HFFc6 (cell line): ENCODE results near the gene ARSI. TPM values are rescaled to one million over a fixed set of nuclear protein-coding genes. Genes with fewer than 3 reads are reported as not detected.

ENCODE experiments used
- DNase-seq: peaks from one replicate; pipeline ENCODE4 v3.0.0-alpha.2; 2018
- H3K27ac Mint-ChIP-seq: 2 replicates; pipeline ENCODE4 v1.8.0; 2020; ENCODE audit warnings: mild to moderate bottlenecking, mixed read lengths
- H3K27me3 Mint-ChIP-seq: 2 replicates; pipeline ENCODE4 v1.8.0; 2021; ENCODE audit warnings: mild to moderate bottlenecking, moderate library complexity, mixed read lengths; ENCODE audit not compliant: insufficient read depth
- H3K36me3 Mint-ChIP-seq: 2 replicates; pipeline ENCODE4 v1.8.0; 2021; ENCODE audit warnings: low read depth, mixed read lengths
- H3K4me1 Mint-ChIP-seq: 2 replicates; pipeline ENCODE4 v1.8.0; 2020; ENCODE audit warnings: low read depth, mixed read lengths
- H3K4me3 Mint-ChIP-seq: 2 replicates; pipeline ENCODE4 v1.8.0; 2020; ENCODE audit warnings: mild to moderate bottlenecking, moderate library complexity, mixed read lengths
- H3K9me3 Mint-ChIP-seq: 2 replicates; pipeline ENCODE4 v1.8.0; 2020; ENCODE audit warnings: mild to moderate bottlenecking, mixed read lengths
- CTCF ChIP-seq: fragments of 200-600 bp; sonication (generic); IDR thresholded peaks from 2 replicates; pipeline ENCODE4 v1.5.0; 2021; ENCODE audit warnings: antibody characterized with exemption, mild to moderate bottlenecking
- total RNA-seq, 6 experiments: library from RNA; stranded (reverse); fragmentation: NEBNext Ultra II Directional; extraction: Animal tissue kit (Norgen Biotek cat#: 25700); gene quantifications; 2 replicates in 1 of 6; 3 replicates in 5 of 6; pipeline ENCODE4 v1.2.3, GENCODE V29; 2021

The ARSI gene
- total RNA-seq, 6 experiments from 2014 or later, result 4.6 to 6.7 (median 4.9) TPM

GRCh38 chr5:150289551-150290390 lies 12.9 kb downstream of the ARSI start, which contains the start of gene CAMK2A:
Gene CAMK2A, minus strand, starts transcription at chr5:150289773. Its CDS starts 148 bp downstream, at chr5:150289625.
- peaks cover 2% of the 10 kb centered on the region for H3K27me3 Mint-ChIP-seq
- H3K9me3 Mint-ChIP-seq, result no peaks in the 10 kb centered on the region
- no peak for DNase-seq
- no peak for TF ChIP-seq CTCF
- H3K4me1 Mint-ChIP-seq, result peaks cover 20% of the 10 kb centered on the region
- no peak within 1 kb of the TSS for H3K4me3 Mint-ChIP-seq
- no peaks in the 10 kb centered on the region for H3K36me3 Mint-ChIP-seq
- H3K27ac Mint-ChIP-seq, result no peak within 1 kb of the TSS

- Mint-ChIP-seq H3K27ac (no peak overlapping the region), H3K27me3 (peaks cover 4% of the 10 kb centered on the region), H3K4me1 (peaks cover 29% of the 10 kb centered on the region), H3K4me3 (no peak overlapping the region), H3K9me3 (no peaks in the 10 kb centered on the region), H3K36me3 (no peaks in the 10 kb centered on the region)
- TF ChIP-seq CTCF, result no peak
- no peak for DNase-seq
These were observed 13.9 kb downstream of the ARSI start for GRCh38 chr5:150288791-150289190.

- no peaks in the 10 kb centered on the region for H3K9me3 Mint-ChIP-seq
- H3K4me3 Mint-ChIP-seq, result no peak overlapping the region
- peaks cover 31% of the 10 kb centered on the region for H3K4me1 Mint-ChIP-seq
- no peaks in the 10 kb centered on the region for H3K36me3 Mint-ChIP-seq
- no peak for TF ChIP-seq CTCF
- H3K27ac Mint-ChIP-seq, result no peak overlapping the region
- no peak for DNase-seq
- peaks cover 4% of the 10 kb centered on the region for H3K27me3 Mint-ChIP-seq
These were observed 14.3 kb downstream of the ARSI start for GRCh38 chr5:150288361-150288760.

- H3K27ac Mint-ChIP-seq, result no peak overlapping the region
- DNase-seq, result no peak
- no peaks in the 10 kb centered on the region for H3K36me3 Mint-ChIP-seq
- H3K4me1 Mint-ChIP-seq, result peaks cover 31% of the 10 kb centered on the region
- peak; percentile 64 for TF ChIP-seq CTCF
- H3K27me3 Mint-ChIP-seq, result peaks cover 4% of the 10 kb centered on the region
- no peaks in the 10 kb centered on the region for H3K9me3 Mint-ChIP-seq
- no peak overlapping the region for H3K4me3 Mint-ChIP-seq
These were observed 15.9 kb downstream of the ARSI start for GRCh38 chr5:150286820-150287219.

- Mint-ChIP-seq H3K36me3 (no peaks in the 10 kb centered on the region), H3K4me3 (no peak overlapping the region), H3K27ac (no peak overlapping the region), H3K9me3 (no peaks in the 10 kb centered on the region), H3K4me1 (peaks cover 42% of the 10 kb centered on the region), H3K27me3 (peaks cover 4% of the 10 kb centered on the region)
- DNase-seq, result peak; percentile 47
- TF ChIP-seq CTCF, result no peak
These were observed 17.6 kb downstream of the ARSI start for GRCh38 chr5:150285114-150285513.
